HUDEP-2 (cell line): ENCODE measurements around the gene ST3GAL3.
A peak's percentile ranks its signal among the peaks of the same experiment; 100 is the strongest.

Experiments used
- DNase-seq, 76 experiments: peaks; one replicate each; lab custom pipeline; 2025; ENCODE audit not compliant: unreplicated experiment in 76 of 76; lab: John Stamatoyannopoulos, UW

Gene ST3GAL3

GRCh38 chr1:43783096-43783670 lies 75.8 kb downstream of the ST3GAL3 start:
- DNase-seq, result no peak

GRCh38 chr1:43783671-43784205 lies 76.4 kb downstream of the ST3GAL3 start:
- DNase-seq, result no peak

GRCh38 chr1:43786201-43786958 lies 79.0 kb downstream of the ST3GAL3 start:
- no peak for DNase-seq

GRCh38 chr1:43786960-43787359 lies 79.6 kb downstream of the ST3GAL3 start:
- DNase-seq, result no peak

DNA sequence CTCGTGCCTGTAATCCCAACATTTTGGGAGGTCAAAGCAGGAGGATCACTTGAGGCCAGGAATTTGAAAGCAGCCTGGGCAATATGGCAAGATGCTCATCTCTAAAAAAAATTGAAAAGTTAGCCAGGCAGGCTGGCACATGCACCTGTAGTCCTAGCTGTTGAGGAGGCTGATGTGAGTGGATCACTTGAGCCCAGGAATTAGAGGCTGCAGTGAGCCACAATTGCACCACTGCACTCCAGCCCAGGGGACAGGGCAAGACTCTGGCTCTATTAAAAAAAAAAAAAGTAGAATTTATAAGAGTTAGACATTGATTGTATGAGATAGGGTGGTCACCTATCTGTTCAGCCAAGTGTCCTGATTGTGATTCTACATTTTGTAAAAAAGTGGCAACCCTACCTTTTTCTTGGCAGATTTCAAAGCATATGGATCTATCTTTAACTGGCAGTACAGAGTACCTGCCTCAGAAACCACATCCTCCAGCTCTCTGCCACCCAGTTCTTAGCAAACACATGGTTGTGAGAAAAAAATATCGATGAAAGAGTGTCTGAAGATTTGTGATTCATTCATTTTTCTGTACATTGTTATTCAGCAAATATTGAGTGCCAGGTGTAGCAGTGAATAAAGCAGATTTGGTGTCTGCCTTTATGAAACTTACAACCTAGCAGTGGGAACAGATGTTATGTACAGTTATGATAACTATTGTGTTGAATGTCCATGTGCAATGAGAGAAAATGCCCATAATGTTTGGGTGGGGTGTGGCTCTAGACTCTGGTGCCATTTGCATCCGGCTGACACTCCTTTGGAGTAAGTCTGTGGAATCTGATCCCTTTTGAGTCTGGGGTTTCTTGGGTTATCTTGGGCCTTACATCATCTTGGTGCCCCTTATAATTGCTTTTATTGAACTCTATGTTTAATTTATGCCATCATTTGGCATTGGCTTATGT lies 82.5 kb downstream of the ST3GAL3 start:
- DNase-seq, result no peak

DNA sequence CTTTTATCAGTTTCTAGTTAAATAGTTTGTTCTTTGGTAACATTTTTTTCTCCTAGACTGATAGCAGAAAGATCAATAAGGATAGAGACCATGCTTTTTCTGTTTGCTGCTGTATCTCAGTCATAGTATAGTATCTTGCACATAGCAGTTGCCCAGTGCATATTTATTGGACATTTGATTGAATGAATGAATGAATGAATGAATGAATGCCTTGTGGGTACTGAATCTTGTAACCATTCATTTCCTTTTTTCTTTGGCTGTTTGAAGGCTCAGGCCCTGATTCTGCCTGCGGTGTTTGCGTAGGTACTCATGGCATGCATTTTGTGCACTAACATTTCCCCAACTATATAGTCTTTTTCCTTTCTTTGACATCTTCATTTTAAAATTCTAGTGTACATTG lies 83.9 kb downstream of the ST3GAL3 start:
- no peak for DNase-seq

- DNase-seq, result no peak
Observed at GRCh38 chr1:43796111-43796581, 88.8 kb downstream of the ST3GAL3 start.

DNA sequence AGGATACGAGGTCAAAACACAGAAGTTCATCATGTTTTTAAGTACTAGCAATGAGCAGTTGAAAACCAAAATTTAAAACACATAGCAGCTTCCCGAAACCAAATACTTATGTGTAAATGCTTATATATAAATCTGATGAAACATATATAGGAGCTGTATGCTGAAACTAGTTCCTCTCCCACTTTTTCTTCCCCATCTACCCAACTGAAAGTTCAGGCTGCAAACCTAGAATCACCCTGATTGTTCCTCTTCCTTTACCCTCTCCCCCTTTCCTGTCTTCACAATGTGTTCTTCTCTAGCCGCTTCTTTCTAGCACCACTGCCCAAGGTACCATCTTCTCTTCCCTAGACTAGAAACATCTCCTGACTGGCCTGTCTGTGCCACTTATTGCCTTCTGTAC lies 90.6 kb downstream of the ST3GAL3 start:
- no peak for DNase-seq

GRCh38 chr1:43799656-43800635 lies 92.6 kb downstream of the ST3GAL3 start:
- peak in 1 of 76 experiments; percentile 1 for DNase-seq

- DNase-seq, result no peak
Observed at GRCh38 chr1:43800771-43801170, 93.4 kb downstream of the ST3GAL3 start.

GRCh38 chr1:43801203-43801602 lies 93.9 kb downstream of the ST3GAL3 start:
- no peak for DNase-seq

- no peak for DNase-seq
Observed at GRCh38 chr1:43802356-43802980, 95.1 kb downstream of the ST3GAL3 start.

GRCh38 chr1:43803105-43803504 lies 95.8 kb downstream of the ST3GAL3 start:
- no peak for DNase-seq

GRCh38 chr1:43803646-43804045 lies 96.3 kb downstream of the ST3GAL3 start:
- no peak for DNase-seq

DNA sequence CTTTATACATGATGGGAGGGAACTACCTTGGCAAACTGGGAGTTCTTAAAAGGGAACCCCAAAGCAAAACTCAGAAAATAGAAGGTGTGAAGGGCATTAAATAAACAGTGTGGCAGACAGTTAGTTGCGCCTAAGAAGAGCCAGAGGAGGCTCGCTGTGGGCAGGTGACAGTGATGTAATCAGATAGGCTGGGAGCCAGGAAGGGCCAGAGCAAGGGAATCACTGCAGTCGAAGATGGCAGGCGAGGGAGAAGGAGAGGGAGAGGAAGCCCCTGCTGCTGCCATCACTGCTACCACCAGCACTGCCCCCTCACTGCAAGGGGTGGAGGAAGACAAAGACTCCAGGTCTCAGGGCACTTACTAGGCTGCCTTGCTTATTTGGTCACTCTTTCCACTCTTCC lies 97.2 kb downstream of the ST3GAL3 start:
- DNase-seq, result no peak

DNA sequence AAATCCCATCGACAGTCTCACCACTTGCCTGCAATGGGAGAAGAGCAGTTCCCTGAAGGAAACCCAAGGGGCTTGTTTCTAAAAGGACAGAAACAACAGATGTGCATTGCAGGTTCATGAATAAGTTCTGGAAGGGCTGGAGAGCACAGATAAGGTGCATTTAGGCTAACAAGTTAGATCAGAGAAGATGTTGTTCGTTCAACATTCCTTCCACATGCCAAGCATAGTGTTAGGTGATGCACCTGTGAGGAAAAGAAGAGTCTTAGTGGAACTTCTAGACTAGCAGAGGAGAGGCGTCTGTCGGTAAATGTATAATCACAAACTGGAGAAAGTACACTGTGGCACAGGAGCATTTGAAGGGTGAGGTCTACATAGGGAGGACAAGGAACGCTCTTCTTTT lies 98.0 kb downstream of the ST3GAL3 start:
- no peak for DNase-seq

GRCh38 chr1:43806183-43806582 lies 98.8 kb downstream of the ST3GAL3 start:
- DNase-seq, result no peak

- no peak for DNase-seq
Observed at GRCh38 chr1:43809097-43809673, 101.8 kb downstream of the ST3GAL3 start.

DNA sequence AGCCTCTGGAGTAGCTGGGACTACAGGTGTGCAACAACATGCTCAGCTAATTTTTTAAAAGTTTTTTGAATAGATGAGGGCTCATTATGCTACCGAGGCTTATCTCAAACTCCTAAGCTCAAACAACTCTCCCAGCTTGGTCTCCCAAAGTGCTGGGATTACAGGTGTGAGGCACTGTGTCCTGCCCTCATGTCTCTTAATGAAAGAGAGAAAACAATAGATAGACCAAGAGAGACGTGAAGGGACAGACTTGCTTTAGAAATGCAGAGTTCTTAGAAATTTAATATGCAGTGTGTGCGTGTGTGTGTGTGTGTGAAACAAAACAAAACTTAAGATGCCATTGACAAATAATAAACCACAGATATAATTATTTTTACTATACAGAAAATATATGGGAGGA lies 105.2 kb downstream of the ST3GAL3 start:
- no peak for DNase-seq
